ENCODE data around the gene SDK1.

DNA sequence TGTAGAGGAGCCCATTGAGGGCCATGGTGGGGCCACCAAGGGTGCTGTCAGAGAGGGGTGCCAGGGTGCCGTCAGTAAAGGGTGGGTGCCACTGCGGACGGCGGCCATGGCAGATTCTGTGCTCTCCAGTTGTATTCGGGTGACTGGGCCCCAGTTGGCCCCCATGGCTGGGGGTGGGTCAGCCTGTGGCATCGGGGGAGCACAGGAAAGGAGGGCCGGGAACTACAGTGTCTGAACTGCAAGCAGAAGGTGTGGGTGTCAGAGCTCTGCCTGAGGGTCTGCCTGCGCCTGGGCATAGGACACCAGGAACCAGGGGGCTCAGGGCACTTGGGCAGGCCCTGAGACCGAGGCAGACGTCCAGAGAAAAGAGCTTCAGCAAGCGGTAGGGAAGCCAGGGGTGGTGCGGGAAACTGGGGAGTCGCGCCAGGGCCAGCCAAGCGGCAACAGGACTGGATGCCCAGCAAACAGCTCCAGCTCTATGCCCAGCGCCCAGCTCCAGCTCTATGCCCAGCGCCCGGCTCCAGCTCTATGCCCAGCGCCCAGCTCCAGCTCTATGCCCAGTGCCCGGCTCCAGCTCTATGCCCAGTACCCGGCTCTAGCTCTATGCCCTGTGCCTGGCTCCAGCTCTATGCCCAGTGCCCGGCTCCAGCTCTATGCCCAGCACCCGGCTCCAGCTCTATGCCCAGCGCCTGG, 878.8 kb downstream of the SDK1 start:
- TF ChIP-seq CTCF (conservative IDR thresholded peaks at IDR 0.05; ENCODE audit: low read length) (no peak), EZH2phosphoT487 (IDR thresholded peaks at IDR 0.05; ENCODE audit: borderline replicate concordance, low read depth, low read length) (no peak)

Data from OCI-LY7 (cell line).